Measurements from ENCODE around the gene AKR1D1.

AKR1D1 gene

DNA sequence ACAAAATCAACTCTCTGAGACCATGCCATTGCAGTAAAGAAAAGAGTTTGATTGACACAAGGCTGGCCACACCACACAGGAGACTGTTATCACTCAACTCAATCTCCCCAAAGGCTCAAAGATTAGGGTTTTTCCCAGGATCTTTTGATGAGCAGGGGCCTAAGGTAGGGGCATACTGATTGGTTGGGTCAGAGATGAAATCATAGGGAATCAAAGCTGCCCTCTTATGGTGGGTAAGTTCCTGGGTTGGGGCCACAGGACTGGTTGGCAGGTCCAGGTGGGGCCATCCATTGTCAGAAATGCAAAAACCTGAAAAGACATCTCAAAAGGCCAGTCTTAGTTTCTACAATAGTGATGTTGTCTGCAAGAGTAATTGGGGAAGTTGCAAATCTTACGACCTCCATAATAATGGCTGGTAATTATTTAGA lies 91.6 kb downstream of the AKR1D1 start:
- TF ChIP-seq, protein P1, sequence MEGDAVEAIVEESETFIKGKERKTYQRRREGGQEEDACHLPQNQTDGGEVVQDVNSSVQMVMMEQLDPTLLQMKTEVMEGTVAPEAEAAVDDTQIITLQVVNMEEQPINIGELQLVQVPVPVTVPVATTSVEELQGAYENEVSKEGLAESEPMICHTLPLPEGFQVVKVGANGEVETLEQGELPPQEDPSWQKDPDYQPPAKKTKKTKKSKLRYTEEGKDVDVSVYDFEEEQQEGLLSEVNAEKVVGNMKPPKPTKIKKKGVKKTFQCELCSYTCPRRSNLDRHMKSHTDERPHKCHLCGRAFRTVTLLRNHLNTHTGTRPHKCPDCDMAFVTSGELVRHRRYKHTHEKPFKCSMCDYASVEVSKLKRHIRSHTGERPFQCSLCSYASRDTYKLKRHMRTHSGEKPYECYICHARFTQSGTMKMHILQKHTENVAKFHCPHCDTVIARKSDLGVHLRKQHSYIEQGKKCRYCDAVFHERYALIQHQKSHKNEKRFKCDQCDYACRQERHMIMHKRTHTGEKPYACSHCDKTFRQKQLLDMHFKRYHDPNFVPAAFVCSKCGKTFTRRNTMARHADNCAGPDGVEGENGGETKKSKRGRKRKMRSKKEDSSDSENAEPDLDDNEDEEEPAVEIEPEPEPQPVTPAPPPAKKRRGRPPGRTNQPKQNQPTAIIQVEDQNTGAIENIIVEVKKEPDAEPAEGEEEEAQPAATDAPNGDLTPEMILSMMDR (IDR thresholded peaks at IDR 0.05; ENCODE audit: borderline replicate concordance, control extremely low read depth, extremely low read depth, insufficient read depth, missing control alignments) = no peak
- no peak for DNase-seq (ENCODE audit: low spot score)
- in situ Hi-C loops (cut with MboI; ENCODE audit: low sequenced_read_pairs, unreplicated experiment) = no loop called here

All from GM13976 (cell line).